ENCODE data around the gene CCL26. TPM values are rescaled to one million over a fixed set of nuclear protein-coding genes. Genes with fewer than 3 reads are reported as not detected.
"Not testable (repeated sequence)": the region's sequence is repeated elsewhere in the genome, so short reads cannot be mapped to it uniquely, and the experiment has no call there.

The CCL26 gene
- total and polyA plus RNA-seq, 9 of the 15 experiments (the other 6 are each of a cell fraction or from before 2014, with no cell fraction given) = 2.3 to 26.8 (median 8.4) TPM

GRCh38 chr7:75783058-75783457, 11.0 kb upstream of the CCL26 start (continued):
- TF ChIP-seq NFRKB (IDR thresholded peaks at IDR 0.05; ENCODE audit: low read depth) (peak; percentile 62; the same call in 1 of the 2 replicates), MEF2D (tag; conservative IDR thresholded peaks at IDR 0.05; ENCODE audit: low read depth) (0 out of 2 replicates have a peak, but pooled peaks have one; percentile 20)

GRCh38 chr7:75780647-75781273, 8.7 kb upstream of the CCL26 start:
- ATAC-seq = peak; percentile 57
- in situ Hi-C loops (cut with MboI); POLR2A ChIA-PET: not testable (repeated sequence)
- 0 out of 4 replicates have a peak, but pooled peaks have one; percentile 23 to 56 for TF ChIP-seq ARNT (IDR thresholded peaks at IDR 0.05)
- TF ChIP-seq MGA (IDR thresholded peaks at IDR 0.05) = peak; percentile 67
- TF ChIP-seq HMBOX1 (IDR thresholded peaks at IDR 0.05) = peak; percentile 69
- peak in 1 of 2 experiments; percentile 59; a peak in 1 of 4 replicates for TF ChIP-seq HDAC1 (IDR thresholded peaks at IDR 0.05)
- peak; percentile 65 for TF ChIP-seq EP300 (IDR thresholded peaks at IDR 0.05; ENCODE audit: low read length)
- TF ChIP-seq EP400 (IDR thresholded peaks at IDR 0.05) = peak; percentile 63
- TF ChIP-seq NFRKB (IDR thresholded peaks at IDR 0.05; ENCODE audit: low read depth) = peak; percentile 21
- TF ChIP-seq CBFA2T3 (IDR thresholded peaks at IDR 0.05) = peak; percentile 67

More at GRCh38 chr7:75780647-75781273, 8.7 kb upstream of the CCL26 start:
- H3K36me3 ChIP-seq (ENCODE audit: control insufficient read depth, insufficient read depth, low read length); H4K20me1 ChIP-seq (replicated peaks; ENCODE audit: control insufficient read depth, insufficient read depth, low read length); H3K9me1 ChIP-seq (ENCODE audit: control insufficient read depth, insufficient read depth, low read length); H3K27me3 ChIP-seq (ENCODE audit: control insufficient read depth in 2 of 2, insufficient read depth in 2 of 2, low read length in 2 of 2); H3K4me3 ChIP-seq; BruUV-seq (replicated peaks); CTCF ChIA-PET (ENCODE audit: low intra/inter-chr PET ratio); H3K79me2 ChIP-seq (ENCODE audit: control insufficient read depth, insufficient read depth, low read length); intact Hi-C loops (cut with micrococcal nuclease); H3K9me3 ChIP-seq (replicated peaks; ENCODE audit: control insufficient read depth, insufficient read depth, low read depth, low read length): not testable (repeated sequence)
- FAIRE-seq = peak; percentile 82
- Histone ChIP-seq H2AFZ (ENCODE audit: low read depth, low read length) (peak overlapping the region; percentile 51), H3K4me2 (ENCODE audit: insufficient read depth, low read length) (peak overlapping the region; percentile 59), H3K27ac (ENCODE audit: extremely low read depth, low read depth, low read length) (peak overlapping the region; percentile 66), H3K9ac (ENCODE audit: insufficient read depth in 1 of 2, low read depth in 2 of 2, low read length in 2 of 2) (peak overlapping the region; percentile 21 to 75; a peak in 2 of 4 replicates), H3K4me1 (replicated peaks in 1 of 2; ENCODE audit: control insufficient read depth in 2 of 2, insufficient read depth in 2 of 2, low read length in 2 of 2) (peaks cover 19 to 33% of the 10 kb centered on the region in 2 experiments)
- WGBS (ENCODE audit: insufficient coverage, low coverage, missing lambda C conversion rate) = 2% methylated on average over 14 of the region's 14 CpGs
- peak in 2 of 4 experiments; percentile 30 to 87 for DNase-seq (ENCODE audit: extremely low read depth in 1 of 4, low spot score in 3 of 4)
